WI38 (cell line): ENCODE results near the gene VWF.

ENCODE experiments used
- H3K4me3 ChIP-seq: 2 replicates; pipeline ENCODE4 v1.5.1; 2011; ENCODE audit warnings: low read depth, mild to moderate bottlenecking, control low read depth, low read length
- CTCF ChIP-seq: IDR thresholded peaks from 2 replicates; pipeline ENCODE4 v1.5.1; 2012; ENCODE audit warnings: low read depth, mild to moderate bottlenecking, control low read depth, low read length

Gene VWF

GRCh38 chr12:6096527-6096926 lies 27.9 kb downstream of the VWF start:
- H3K4me3 ChIP-seq = no peak overlapping the region
- no peak for TF ChIP-seq CTCF

GRCh38 chr12:6095269-6095668 lies 29.2 kb downstream of the VWF start:
- H3K4me3 ChIP-seq = no peak overlapping the region
- TF ChIP-seq CTCF = no peak

- H3K4me3 ChIP-seq = no peak overlapping the region
- TF ChIP-seq CTCF = no peak
Observed at GRCh38 chr12:6093764-6094163, 30.7 kb downstream of the VWF start.

- no peak for TF ChIP-seq CTCF
- H3K4me3 ChIP-seq = no peak overlapping the region
Observed at GRCh38 chr12:6092784-6093722, 31.4 kb downstream of the VWF start.

GRCh38 chr12:6091786-6092566 lies 32.5 kb downstream of the VWF start:
- H3K4me3 ChIP-seq = no peak overlapping the region

GRCh38 chr12:6090803-6091202 lies 33.7 kb downstream of the VWF start:
- no peak for TF ChIP-seq CTCF
- no peak overlapping the region for H3K4me3 ChIP-seq

More at GRCh38 chr12:6091786-6092566, 32.5 kb downstream of the VWF start:
- no peak for TF ChIP-seq CTCF
